HCT116 (cell line): ENCODE measurements around the gene TCP11X1. TPM values are rescaled to one million over a fixed set of nuclear protein-coding genes. Genes with fewer than 3 reads are reported as not detected.
"Not testable (repeated sequence)": the region's sequence is repeated elsewhere in the genome, so short reads cannot be mapped to it uniquely, and the experiment has no call there.

Experiments used
- ATAC-seq: fragments of 200-7000 bp; cut with Tn5 transposase; 2 replicates; pipeline ENCODE4 v1.9.1; 2020; ENCODE audit warnings: mild to moderate bottlenecking, moderate library complexity
- BruUV-seq: library from RNA; stranded (reverse); fragments of 400-500 nt; replicated peaks from 2 replicates; lab custom pipeline; 2021; lab: Mats Ljungman, UMichigan
- CTCF ChIA-PET: fragments of 300-600 bp; sonication (Branson Sonifier 250); formaldehyde crosslinking; loops from one replicate; lab custom pipeline; 2021; ENCODE audit warnings: antibody characterized with exemption; lab: Charles Lee
- POLR2A ChIA-PET: fragments of 300-600, 350-600 bp; sonication (Branson Sonifier 250); formaldehyde crosslinking; loops from one replicate; lab custom pipeline; 2021; ENCODE audit warnings: antibody characterized with exemption; lab: Charles Lee
- RAD21 ChIA-PET, 2 experiments: fragments of 300-600 bp; sonication (Branson Sonifier 250); formaldehyde crosslinking; loops; one replicate each; lab custom pipeline; 2023; ENCODE audit warnings: low total read pairs in 2 of 2; ENCODE audit not compliant: uncharacterized antibody in 2 of 2, unreplicated experiment in 2 of 2, low non-redundant PET in 1 of 2; lab: Charles Lee
- DNase-seq: peaks from one replicate; pipeline ENCODE4 v3.0.0-alpha.2; 2010; ENCODE audit warnings: low read depth, low spot score
- H2AFZ ChIP-seq: fragments of 200-600 bp; shearing (Covaris generic), sonication (generic); 2 replicates; pipeline ENCODE4 v1.6.1; 2017; ENCODE audit warnings: low read depth, mixed run types, mixed read lengths, antibody characterized with exemption, low read length; ENCODE audit not compliant: poor library complexity, severe bottlenecking
- H3K27ac ChIP-seq: 2 replicates; pipeline ENCODE4 v1.5.1; 2012; ENCODE audit warnings: low read depth, low read length
- H3K27me3 ChIP-seq: fragments of 200-600 bp; sonication (generic); 2 replicates; pipeline ENCODE4 v1.6.1; 2016; ENCODE audit warnings: mixed run types, low read length, mixed read lengths; ENCODE audit not compliant: insufficient read depth
- H3K36me3 ChIP-seq, 2 experiments: fragments of 200-500 bp in 1 of 2; fragments of 200-600 bp in 1 of 2; sonication (Bioruptor generic) in 1 of 2; sonication (generic) in 1 of 2; 2 replicates each; pipeline versions ENCODE4 v1.5.1 to v1.6.1; 2014 to 2016; ENCODE audit warnings: low read length in 2 of 2, inconsistent platforms in 1 of 2, mixed read lengths in 1 of 2, mixed run types in 1 of 2; ENCODE audit not compliant: insufficient read depth in 2 of 2, control insufficient read depth in 1 of 2
- H3K4me1 ChIP-seq, 2 experiments: fragments of 200-600 bp in 1 of 2; sonication (generic) in 1 of 2; 2 replicates each; pipeline versions ENCODE4 v1.5.1 to v1.6.1; 2012 to 2017; ENCODE audit warnings: low read length in 2 of 2, inconsistent platforms in 1 of 2, mild to moderate bottlenecking in 1 of 2, mixed read lengths in 1 of 2, mixed run types in 1 of 2, moderate library complexity in 1 of 2; ENCODE audit not compliant: insufficient read depth in 2 of 2, control insufficient read depth in 1 of 2
- H3K4me2 ChIP-seq: fragments of 200-600 bp; sonication (generic); 2 replicates; pipeline ENCODE4 v1.6.1; 2017; ENCODE audit warnings: mixed run types, low read length, mixed read lengths
- H3K4me3 ChIP-seq, 2 experiments: fragments of 200-600 bp in 1 of 2; sonication (generic) in 1 of 2; replicated peaks in 1 of 2; 2 replicates each; pipeline ENCODE4 v1.5.1; 2011 to 2016; ENCODE audit warnings: low read length in 2 of 2, control low read depth in 1 of 2, low read depth in 1 of 2, mild to moderate bottlenecking in 1 of 2, mixed read lengths in 1 of 2, mixed run types in 1 of 2
- H3K79me2 ChIP-seq: fragments of 200-600 bp; sonication (generic); 2 replicates; pipeline ENCODE4 v1.6.1; 2017; ENCODE audit warnings: mild to moderate bottlenecking, mixed run types, low read length, moderate library complexity, mixed read lengths; ENCODE audit not compliant: insufficient read depth
- H3K9ac ChIP-seq: fragments of 200-600 bp; sonication (generic); 2 replicates; pipeline ENCODE4 v1.6.1; 2016; ENCODE audit warnings: low read length, mixed read lengths
- H3K9me2 ChIP-seq: fragments of 200-600 bp; sonication (generic), shearing (Covaris generic); 2 replicates; pipeline ENCODE4 v1.6.1; 2017; ENCODE audit warnings: mixed run types, mild to moderate bottlenecking, moderate library complexity; ENCODE audit not compliant: insufficient read depth
- H3K9me3 ChIP-seq, 2 experiments: fragments of 200-500 bp in 1 of 2; fragments of 200-600 bp in 1 of 2; sonication (Bioruptor generic) in 1 of 2; sonication (generic) in 1 of 2; 2 replicates each; pipeline ENCODE4 v1.6.1; 2014 to 2017; ENCODE audit warnings: low read length in 2 of 2, mixed read lengths in 2 of 2, inconsistent platforms in 1 of 2, low read depth in 1 of 2, mild to moderate bottlenecking in 1 of 2, mixed run types in 1 of 2, moderate library complexity in 1 of 2; ENCODE audit not compliant: control insufficient read depth in 1 of 2, insufficient read depth in 1 of 2
- H4K20me1 ChIP-seq: fragments of 200-600 bp; sonication (generic), shearing (Covaris generic); 2 replicates; pipeline ENCODE4 v1.6.1; 2017; ENCODE audit warnings: mixed run types, mild to moderate bottlenecking, moderate library complexity; ENCODE audit not compliant: insufficient read depth
- intact Hi-C: fragments of 100-400 bp; cut with micrococcal nuclease; formaldehyde crosslinking; loops from 2 replicates; pipeline ENCODE4 v1.10.0; 2022
- total RNA-seq: library from RNA; stranded (reverse); gene quantifications from one replicate; pipeline ENCODE4 v1.2.1, GENCODE V29; 2021; ENCODE audit not compliant: unreplicated experiment
- TF ChIP-seq, protein P1 (sequence below): IDR thresholded peaks from 2 replicates; pipeline ENCODE4 v1.6.1; 2011; ENCODE audit warnings: mild to moderate bottlenecking, low read length, moderate library complexity; ENCODE audit not compliant: insufficient replicate concordance; ENCODE audit errors: extremely low read depth

TCP11X1 gene
- total RNA-seq, 1 experiment from 2014 or later = not detected

DNA sequence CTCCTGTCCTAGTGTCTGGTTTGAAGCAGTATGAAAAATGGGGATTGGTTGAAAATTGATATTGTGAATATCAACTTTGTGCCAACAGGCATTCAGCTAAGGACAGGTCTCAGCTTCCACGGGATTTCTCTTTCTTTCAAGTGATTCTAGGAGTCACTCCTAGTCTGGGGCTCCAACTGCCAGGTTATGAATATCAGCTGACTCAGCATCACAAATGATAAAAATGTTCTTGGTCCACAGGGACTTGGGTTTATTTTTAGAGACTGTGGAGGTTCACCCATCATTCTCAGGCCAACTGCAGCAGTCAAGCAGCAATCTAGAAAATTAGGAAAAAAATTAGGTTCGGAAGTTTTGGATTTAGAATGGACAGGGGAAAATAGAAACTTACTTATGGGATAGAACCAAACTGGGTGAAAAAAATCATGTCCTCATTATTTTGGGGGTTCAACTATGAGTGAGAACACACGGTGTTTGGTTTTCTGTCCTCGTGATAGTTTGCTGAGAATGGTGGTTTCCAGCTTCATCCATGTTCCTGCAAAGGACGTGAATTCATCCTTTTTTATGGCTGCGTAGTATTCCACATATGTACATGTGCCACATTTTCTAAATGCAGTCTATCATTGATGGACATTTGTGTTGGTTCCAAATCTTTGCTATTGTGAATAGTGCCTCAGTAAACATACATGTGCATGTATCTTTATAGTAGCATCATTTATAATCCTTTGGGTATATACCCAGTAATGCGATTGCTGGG is 29.0 kb upstream of the TCP11X1 start (continued):
- TF ChIP-seq, protein P1, sequence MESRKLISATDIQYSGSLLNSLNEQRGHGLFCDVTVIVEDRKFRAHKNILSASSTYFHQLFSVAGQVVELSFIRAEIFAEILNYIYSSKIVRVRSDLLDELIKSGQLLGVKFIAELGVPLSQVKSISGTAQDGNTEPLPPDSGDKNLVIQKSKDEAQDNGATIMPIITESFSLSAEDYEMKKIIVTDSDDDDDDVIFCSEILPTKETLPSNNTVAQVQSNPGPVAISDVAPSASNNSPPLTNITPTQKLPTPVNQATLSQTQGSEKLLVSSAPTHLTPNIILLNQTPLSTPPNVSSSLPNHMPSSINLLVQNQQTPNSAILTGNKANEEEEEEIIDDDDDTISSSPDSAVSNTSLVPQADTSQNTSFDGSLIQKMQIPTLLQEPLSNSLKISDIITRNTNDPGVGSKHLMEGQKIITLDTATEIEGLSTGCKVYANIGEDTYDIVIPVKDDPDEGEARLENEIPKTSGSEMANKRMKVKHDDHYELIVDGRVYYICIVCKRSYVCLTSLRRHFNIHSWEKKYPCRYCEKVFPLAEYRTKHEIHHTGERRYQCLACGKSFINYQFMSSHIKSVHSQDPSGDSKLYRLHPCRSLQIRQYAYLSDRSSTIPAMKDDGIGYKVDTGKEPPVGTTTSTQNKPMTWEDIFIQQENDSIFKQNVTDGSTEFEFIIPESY = no peak

- H3K27me3 ChIP-seq, DNase-seq, intact Hi-C loops, H3K4me3 ChIP-seq, CTCF ChIA-PET, H3K36me3 ChIP-seq, H3K4me1 ChIP-seq, H2AFZ ChIP-seq, H3K9me3 ChIP-seq, H3K9me2 ChIP-seq, POLR2A ChIA-PET, H4K20me1 ChIP-seq, H3K27ac ChIP-seq, H3K9ac ChIP-seq, H3K4me2 ChIP-seq, RAD21 ChIA-PET, BruUV-seq, H3K79me2 ChIP-seq: not testable (repeated sequence)
- peak; percentile 74 for ATAC-seq
These were observed 7.2 kb upstream of the TCP11X1 start for GRCh38 chrX:102207940-102208339.

- RAD21 ChIA-PET, H3K27me3 ChIP-seq, BruUV-seq: not testable (repeated sequence)
These were observed 1.4 kb downstream of the TCP11X1 start for GRCh38 chrX:102216497-102216896.

DNA sequence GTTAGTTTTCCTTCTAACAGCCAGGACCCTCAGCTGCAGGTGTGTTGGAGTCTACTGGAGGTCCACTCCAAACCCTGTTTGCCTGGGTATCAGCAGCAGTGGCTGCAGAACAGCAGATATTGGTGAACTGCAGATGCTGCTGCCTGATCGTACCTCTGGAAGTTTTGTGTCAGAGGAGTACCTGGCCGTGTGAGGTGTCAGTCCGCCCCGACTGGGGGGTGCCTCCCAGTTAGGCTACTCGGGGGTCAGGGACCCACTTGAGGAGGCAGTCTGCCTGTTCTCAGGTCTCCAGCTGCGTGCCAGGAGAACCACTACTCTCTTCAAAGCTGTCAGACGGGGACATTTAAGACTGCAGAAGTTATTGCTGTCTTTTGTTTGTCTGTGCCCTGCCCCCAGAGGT is 20.6 kb downstream of the TCP11X1 start:
- BruUV-seq, ATAC-seq, H3K9me2 ChIP-seq, H3K4me3 ChIP-seq, H3K9me3 ChIP-seq, H3K79me2 ChIP-seq, CTCF ChIA-PET, H3K4me1 ChIP-seq, DNase-seq, intact Hi-C loops, POLR2A ChIA-PET, H3K36me3 ChIP-seq, H3K27me3 ChIP-seq, H3K9ac ChIP-seq, H3K4me2 ChIP-seq, RAD21 ChIA-PET, H3K27ac ChIP-seq, H4K20me1 ChIP-seq, H2AFZ ChIP-seq: not testable (repeated sequence)

More at GRCh38 chrX:102216497-102216896, 1.4 kb downstream of the TCP11X1 start:
- ATAC-seq, H3K27ac ChIP-seq, intact Hi-C loops, H3K9me2 ChIP-seq, H2AFZ ChIP-seq, DNase-seq, POLR2A ChIA-PET, H3K4me3 ChIP-seq, H3K9ac ChIP-seq, H3K4me1 ChIP-seq, H3K4me2 ChIP-seq, H3K36me3 ChIP-seq, H3K9me3 ChIP-seq, H3K79me2 ChIP-seq, CTCF ChIA-PET, H4K20me1 ChIP-seq: not testable (repeated sequence)
